NOMO-1 treated with dmso at 0.1 percent for 144 hours (cell line): ENCODE results near the gene LTC4S.

Source experiments
- DNase-seq: peaks from one replicate; lab custom pipeline; 2025; ENCODE audit not compliant: unreplicated experiment; lab: John Stamatoyannopoulos, UW

LTC4S gene

DNA sequence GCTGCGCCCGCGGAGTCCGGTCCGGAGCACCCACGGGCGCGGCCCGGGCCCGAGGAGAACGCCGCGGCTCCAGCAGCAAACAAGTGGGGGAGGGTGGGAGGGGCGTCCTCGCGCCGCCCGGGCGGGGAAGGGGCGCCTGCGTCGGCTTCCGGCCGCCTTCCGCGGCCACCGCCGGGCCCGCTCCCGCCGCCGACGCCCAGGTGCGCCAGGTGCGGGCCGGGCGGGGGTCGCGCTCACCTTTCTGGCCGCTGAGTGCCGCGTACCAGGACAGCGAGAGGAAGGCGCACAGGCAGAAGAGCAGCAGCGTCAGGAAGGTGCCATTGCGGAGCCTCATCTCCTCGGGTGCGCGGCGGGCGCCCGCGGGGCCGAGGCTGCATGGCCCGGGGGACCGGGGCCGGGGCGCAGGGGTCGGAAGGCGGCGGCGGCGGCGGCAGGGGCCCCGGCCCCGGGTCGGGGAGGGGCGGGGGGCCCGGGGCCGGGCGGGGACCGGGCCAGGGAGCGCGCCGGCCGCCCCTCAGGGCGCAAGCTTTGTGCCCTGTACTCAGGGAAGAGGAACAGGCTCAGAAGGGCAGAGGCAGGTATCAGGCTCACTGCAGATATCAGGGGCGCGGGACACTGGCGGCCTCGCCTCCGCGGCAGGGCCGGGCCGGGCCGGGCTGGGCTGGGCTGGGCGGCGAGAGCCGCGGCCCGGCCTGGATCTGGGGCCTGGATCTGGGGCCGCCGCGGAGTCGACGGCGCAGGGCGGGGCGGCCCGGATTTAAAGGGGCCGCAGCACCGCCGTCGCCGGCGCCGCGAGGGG is 12.7 kb downstream of the LTC4S start, which contains the start of gene MGAT4B:
Gene MGAT4B, minus strand, starts transcription at position 617 of the 799 bp plus-strand sequence. Its CDS starts 283 bp downstream, at position 334.
- peak; percentile 52 for DNase-seq

GRCh38 chr5:179812135-179812825 is 18.5 kb downstream of the LTC4S start:
- DNase-seq = no peak

DNA sequence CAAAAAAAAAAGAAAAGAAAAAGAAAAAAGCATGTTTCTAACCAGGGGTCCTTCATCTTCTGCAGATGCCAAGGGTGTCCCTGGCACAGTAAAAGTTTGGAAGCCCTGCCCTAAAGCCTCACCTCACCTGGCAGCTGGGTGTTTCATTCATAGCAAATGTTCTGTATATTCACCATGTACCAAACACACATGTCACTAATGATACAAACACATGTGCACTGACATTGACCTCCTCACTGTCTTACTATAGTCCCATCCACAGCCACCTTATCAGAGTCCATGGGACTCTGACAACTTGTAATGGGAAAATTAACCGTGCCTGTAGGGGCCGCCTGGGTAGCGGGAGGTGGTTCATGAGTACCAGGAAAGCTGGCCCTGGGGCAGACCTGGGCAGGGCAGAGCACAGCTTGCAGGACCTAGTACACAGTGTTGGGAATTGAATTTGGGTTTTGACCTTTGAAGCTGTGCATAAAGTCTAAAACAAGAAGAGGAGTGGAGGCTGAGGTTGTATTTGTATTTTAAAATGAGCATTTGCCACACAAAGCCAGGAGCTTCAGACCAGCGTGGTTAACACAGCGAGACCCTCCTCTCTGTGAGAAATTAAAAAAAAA is 19.3 kb downstream of the LTC4S start:
- no peak for DNase-seq

GRCh38 chr5:179814090-179814489 is 20.3 kb downstream of the LTC4S start:
- DNase-seq = no peak

GRCh38 chr5:179815491-179816249 is 21.9 kb downstream of the LTC4S start:
- no peak for DNase-seq

GRCh38 chr5:179816401-179816795 is 22.6 kb downstream of the LTC4S start:
- no peak for DNase-seq

- DNase-seq = no peak
Measured at GRCh38 chr5:179816796-179817469, 23.1 kb downstream of the LTC4S start.

GRCh38 chr5:179817470-179817840 is 23.7 kb downstream of the LTC4S start:
- DNase-seq = no peak

DNA sequence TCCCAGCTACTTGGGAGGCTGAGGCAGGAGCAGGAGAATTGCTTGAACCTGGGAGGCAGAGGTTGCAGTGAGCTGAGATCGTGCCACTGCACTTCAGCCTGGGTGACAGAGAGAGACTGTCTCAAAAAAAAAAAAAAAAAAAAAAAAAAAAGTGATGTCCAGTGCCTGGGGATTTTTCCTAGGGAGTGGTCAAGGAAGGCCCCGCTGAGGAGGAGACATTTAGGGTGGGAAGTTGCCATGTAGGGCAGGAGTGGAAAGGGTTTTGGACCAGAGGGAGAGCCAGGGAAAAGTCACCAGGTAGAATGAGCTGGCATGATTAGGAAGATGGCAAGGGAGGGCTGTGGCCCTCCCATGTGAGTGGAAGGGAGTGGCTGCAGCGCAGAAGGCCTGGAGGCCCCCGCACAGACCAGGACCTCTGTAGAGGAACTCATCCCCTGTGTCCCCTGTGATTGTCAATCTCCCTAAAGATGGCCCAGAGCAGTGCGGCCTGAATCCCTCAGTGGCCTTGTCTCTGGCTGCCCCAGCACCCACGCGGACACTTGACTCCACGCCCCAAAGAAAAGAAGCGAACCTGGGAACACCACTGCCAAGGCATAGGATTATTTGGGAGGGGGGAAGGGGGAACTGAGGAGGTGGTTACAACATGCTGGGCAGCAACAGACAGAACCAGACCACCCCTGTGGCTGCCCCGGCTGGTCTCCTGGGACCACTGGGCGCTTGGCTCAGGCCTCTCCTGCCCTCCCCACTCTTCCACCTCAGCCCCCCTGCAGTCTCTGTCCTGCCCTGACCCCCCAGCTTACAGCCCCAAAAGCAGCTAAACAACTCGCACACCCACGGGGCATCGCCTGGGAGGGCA is 24.3 kb downstream of the LTC4S start:
- DNase-seq = no peak

DNA sequence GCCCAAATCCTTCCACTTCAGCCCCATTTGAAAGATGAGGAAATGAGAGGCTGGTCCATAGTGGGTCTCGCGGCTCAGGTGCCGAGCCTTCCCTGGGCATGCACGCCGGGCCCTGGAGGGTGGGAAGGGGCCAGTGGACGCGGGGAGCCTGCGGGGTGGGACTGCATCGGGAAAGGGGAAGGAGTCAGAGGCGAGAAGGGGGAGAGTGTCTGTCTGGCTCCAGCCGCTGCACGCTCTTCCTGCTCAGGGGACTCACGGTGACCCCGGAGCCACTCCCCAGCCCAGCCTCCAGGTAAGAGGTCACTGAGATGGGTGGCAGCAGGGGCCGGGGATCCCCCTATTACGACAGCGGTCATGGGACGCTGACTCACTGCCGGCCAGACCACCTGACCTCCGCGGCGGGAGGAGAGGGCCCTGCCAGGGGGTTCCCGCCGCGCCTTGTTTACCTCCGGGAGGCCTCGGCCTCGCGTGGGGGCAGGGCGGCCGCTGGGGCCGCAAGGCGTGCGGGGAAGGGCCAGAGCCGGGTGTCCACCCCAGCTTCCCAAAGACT is 25.0 kb downstream of the LTC4S start:
- peak; percentile 93 for DNase-seq

DNA sequence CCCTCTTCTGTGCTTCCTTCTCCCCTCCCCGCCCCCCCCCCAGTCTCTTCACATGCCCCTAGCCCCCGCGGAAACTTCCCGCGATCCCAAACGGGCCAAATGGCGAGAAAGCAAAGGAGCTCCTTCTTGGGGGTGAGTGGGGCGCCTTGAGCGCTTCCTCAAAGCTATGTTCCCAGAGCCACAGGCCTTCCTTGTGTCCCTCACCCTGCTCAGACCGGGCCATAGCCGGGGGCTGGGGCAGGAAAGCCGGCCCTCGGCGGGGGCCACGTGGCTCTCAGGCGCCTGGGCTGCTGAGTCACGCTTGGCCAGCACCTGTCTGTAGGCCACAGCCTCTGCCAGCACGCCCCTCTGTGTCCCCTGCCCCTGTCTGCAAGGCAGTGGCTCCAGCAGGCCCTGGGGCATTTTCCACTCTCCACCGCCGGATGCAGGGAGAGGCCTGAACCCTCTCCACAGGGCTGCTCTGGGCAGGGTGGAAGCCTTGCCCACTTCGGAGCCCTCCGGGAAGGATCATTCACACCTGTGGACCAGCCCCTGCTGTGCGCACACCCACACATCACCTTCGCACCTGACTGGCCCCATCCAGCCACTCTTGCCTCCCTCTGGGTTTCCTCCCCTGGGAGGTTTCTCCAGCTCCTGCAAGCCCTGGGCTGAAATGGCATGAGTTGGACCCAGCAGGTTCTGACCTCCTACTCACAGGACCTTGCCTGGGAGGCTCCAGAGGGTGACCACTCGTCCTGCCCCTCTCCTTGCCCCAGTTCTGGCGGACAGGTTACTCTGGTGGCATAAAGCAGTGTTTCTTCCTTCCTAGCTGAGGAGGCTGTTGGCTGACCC is 25.7 kb downstream of the LTC4S start:
- peak; percentile 38 for DNase-seq

- DNase-seq = no peak
Measured at GRCh38 chr5:179820127-179820482, 26.3 kb downstream of the LTC4S start.

- peak; percentile 47 for DNase-seq
Measured at GRCh38 chr5:179820483-179821297, 26.9 kb downstream of the LTC4S start, which contains the start of gene SQSTM1. Gene SQSTM1, plus strand, starts transcription at chr5:179820905. Its CDS starts 32 bp downstream, at chr5:179820937.

- peak; percentile 82 for DNase-seq
Measured at GRCh38 chr5:179821298-179822058, 27.7 kb downstream of the LTC4S start.

DNA sequence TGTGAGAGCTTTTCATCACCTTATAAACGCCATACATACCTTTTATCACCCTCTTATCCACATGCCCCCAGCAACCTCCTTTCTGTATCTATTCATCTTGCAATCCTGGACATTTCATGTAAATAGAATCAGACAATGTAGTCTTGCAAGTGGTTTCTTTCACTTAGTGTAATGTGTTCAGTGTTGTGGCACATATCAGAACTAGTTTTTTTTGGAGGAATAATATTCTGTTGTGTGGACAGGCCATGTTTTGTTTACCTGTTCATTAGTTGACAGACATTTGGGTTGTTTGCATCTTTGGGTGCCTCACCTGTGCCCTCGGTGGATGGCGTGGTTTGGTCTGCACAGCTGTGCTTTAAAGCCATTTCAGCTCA is 28.3 kb downstream of the LTC4S start:
- no peak for DNase-seq

GRCh38 chr5:179822444-179822990 is 28.7 kb downstream of the LTC4S start:
- no peak for DNase-seq
